Measurements from ENCODE around the gene HCRT. TPM values are rescaled to one million over a fixed set of nuclear protein-coding genes. Genes with fewer than 3 reads are reported as not detected.

The HCRT gene
- total RNA-seq, 3 donors from 2014 or later, result not detected

DNA sequence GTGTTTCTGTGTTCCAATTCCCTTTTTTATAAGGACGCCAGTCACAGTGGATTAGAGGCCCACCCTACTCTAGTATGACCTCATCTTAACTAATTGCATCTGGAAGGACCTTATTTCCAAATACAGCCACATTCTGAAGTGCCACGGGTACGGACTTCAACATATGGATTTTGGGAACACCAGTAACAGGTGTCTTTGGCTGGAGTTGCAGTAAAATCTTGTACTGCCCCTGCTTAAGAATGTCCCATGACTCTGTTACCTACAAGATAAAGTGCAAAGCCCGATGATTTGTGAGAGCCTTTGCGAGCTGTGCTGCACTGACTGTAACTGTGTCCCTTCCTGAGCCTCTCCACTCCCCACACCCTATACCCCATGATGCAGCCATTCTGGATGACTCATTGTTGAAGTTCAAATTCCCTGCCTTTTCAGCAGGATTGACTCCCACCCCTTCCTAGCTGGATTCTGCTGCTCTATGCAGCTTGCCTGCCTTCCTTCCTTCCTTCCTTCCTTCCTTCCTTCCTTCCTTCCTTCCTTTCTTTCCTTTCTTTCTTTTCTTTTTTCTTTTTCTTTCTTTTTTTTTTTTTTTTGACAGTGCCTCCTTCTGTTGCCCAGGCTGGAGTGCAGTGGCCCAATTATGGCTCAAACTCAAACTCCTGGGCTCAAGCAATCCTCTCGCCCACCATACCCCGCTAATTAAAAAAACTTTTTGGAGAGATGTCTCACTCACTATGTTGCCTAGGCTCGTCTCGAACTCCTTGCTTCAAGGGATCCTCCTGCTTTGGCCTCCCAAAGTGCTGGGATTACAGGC, 2.1 kb downstream of the HCRT start:
- TF ChIP-seq, protein P1, sequence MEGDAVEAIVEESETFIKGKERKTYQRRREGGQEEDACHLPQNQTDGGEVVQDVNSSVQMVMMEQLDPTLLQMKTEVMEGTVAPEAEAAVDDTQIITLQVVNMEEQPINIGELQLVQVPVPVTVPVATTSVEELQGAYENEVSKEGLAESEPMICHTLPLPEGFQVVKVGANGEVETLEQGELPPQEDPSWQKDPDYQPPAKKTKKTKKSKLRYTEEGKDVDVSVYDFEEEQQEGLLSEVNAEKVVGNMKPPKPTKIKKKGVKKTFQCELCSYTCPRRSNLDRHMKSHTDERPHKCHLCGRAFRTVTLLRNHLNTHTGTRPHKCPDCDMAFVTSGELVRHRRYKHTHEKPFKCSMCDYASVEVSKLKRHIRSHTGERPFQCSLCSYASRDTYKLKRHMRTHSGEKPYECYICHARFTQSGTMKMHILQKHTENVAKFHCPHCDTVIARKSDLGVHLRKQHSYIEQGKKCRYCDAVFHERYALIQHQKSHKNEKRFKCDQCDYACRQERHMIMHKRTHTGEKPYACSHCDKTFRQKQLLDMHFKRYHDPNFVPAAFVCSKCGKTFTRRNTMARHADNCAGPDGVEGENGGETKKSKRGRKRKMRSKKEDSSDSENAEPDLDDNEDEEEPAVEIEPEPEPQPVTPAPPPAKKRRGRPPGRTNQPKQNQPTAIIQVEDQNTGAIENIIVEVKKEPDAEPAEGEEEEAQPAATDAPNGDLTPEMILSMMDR (IDR thresholded peaks at IDR 0.05), result no peak
- no peak for DNase-seq
- Histone ChIP-seq H3K4me3 (no peak overlapping the region), H3K9me3 (no peaks in the 10 kb centered on the region), H3K4me1 (ENCODE audit: low read depth) (peaks cover 32% of the 10 kb centered on the region), H3K36me3 (ENCODE audit: low read depth) (no peaks in the 10 kb centered on the region)
- intact Hi-C loops (cut with DNase I, micrococcal nuclease), result no loop called here
- ATAC-seq, result peak; percentile 34

DNA sequence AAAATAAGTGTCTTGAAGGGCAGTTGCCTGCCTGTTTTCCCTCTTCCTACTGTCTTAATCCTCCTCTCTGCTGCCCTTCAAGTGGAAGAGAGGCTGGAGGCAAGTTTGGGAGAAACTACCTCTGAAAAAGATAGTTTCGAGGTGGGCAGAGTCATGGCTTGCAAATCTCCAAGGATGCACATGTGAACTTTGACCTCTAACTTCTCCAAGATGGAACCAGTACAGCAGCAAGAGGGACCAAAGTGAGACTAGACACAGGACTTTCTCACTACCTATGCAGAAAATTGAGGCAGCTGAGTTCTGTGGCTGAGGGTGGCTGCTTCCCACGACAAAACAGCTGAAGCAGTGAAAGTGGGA, 3.4 kb downstream of the HCRT start:
- DNase-seq, result no peak
- TF ChIP-seq, protein P1 (IDR thresholded peaks at IDR 0.05), result no peak
- ATAC-seq, result no peak
- H3K36me3 ChIP-seq (ENCODE audit: low read depth), result no peaks in the 10 kb centered on the region
- peaks cover 32% of the 10 kb centered on the region for H3K4me1 ChIP-seq (ENCODE audit: low read depth)
- no peaks in the 10 kb centered on the region for H3K9me3 ChIP-seq
- intact Hi-C loops (cut with DNase I, micrococcal nuclease), result no loop called here
- H3K4me3 ChIP-seq, result no peak overlapping the region

DNA sequence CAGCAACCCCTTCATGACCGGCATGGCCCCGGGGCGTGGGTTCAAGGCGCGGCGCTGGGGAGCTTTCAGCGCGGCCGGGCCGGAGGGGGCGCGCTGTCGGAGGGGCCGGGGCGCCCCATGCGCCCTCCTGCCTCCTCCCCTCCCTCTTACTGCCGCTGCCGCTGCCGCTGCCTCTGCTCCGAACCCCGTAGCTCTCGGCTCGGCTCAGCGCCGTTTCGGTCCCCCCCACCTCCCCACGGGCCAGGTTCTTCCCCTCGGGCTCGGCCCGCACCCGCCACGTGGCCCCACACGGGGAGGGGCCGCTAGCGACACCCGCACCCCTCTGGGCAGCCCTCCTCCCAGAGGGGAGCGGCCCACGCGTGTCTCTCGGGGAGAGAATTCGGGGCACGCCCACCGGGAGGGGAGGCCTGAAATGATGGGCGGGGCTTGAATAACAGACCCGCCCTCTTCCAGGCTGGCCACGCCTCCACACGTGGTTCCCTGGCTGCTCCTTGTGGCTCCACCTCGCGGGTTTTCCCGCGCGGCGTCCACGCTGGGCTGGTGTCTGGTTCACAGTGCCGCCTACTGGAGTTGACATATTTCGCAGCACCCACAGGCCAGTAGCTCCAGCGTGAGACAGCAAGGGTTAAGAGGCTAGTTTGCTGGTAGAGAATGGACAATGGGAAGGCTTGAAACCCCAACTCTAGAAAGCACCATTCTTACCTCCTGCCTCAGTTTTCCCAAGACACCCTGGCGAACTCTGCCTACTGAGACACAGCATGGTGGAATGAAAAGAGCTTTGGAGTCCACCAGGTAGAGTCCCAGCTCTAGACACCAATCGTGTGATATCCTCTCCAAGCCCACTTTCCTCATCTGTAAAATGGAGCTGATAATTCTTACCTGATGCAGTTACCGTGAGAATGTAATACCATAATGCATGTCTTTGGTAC, 4.1 kb downstream of the HCRT start, which contains the start of gene KCNH4:
KCNH4 (minus strand) TSS at position 221 of the 929 bp plus-strand sequence; CDS start at position 24, 197 bp downstream.
- peak; percentile 60 for ATAC-seq
- H3K4me1 ChIP-seq (ENCODE audit: low read depth), result peaks cover 32% of the 10 kb centered on the region
- intact Hi-C loops (cut with DNase I, micrococcal nuclease), result no loop called here
- H3K9me3 ChIP-seq, result no peaks in the 10 kb centered on the region
- no peaks in the 10 kb centered on the region for H3K36me3 ChIP-seq (ENCODE audit: low read depth)
- peak; percentile 79 to 89 (median 82) for DNase-seq
- no peak within 1 kb of the TSS for H3K4me3 ChIP-seq
- TF ChIP-seq, protein P1 (IDR thresholded peaks at IDR 0.05), result peak; percentile 19

DNA sequence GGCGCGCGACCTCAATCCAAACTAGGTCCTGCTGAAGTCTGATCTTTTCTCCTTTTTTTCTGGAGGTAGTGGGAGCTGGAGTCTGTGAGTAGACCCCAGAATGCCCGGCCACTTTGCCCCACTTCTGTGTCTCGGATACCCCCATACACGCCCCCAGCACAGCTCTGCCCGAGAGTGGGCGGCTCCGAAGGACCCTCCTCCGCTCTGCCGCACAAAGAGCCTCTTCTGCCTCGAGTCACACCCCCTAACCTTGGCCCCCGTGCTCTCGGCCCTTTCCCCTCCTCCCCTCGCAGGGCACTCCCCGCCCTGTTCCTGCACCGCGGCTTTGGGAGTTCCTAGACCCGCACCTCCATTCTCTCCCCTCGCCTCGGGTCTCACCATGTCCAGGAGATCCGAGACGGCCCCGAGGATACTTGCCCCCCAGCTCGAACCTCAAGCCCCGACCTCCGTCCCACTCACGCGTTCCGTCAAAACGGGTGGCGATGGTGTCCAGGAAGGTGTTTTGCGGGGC, 4.8 kb downstream of the HCRT start:
- TF ChIP-seq, protein P1 (IDR thresholded peaks at IDR 0.05), result no peak
- intact Hi-C loops (cut with DNase I, micrococcal nuclease), result no loop called here
- DNase-seq (no peak), ATAC-seq (no peak)
- Histone ChIP-seq H3K9me3 (no peaks in the 10 kb centered on the region), H3K36me3 (ENCODE audit: low read depth) (no peaks in the 10 kb centered on the region), H3K4me3 (no peak overlapping the region), H3K4me1 (ENCODE audit: low read depth) (peaks cover 32% of the 10 kb centered on the region)

DNA sequence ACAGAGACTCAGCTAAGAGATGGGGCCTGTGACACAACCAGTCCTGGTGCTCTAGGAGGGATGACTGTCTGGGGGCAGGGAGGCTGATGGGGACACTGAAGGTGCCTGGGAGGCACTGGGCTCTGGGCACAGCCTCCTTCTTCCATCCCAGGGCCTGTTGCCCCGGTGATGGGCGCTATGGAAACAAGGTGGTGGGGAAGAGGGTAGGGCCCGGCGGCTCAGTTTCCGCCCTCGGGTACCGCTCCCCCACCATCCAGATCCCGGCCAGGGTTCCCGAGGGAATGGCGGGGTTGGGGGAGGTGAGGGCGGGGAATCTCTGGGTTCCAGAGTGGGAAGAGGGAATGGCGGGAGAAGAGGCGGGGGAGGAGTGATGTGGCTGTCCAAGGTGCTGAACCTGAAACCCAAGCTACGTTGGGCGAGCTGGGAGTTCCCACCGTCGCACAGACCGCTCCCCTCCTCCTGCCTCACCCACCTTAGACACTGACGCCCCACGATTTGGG, 5.3 kb downstream of the HCRT start:
- H3K9me3 ChIP-seq, result no peaks in the 10 kb centered on the region
- H3K4me1 ChIP-seq (ENCODE audit: low read depth), result peaks cover 31% of the 10 kb centered on the region
- ATAC-seq (no peak), DNase-seq (peak in 2 of 3 donors; percentile 57 to 63)
- intact Hi-C loops (cut with DNase I, micrococcal nuclease), result no loop called here
- no peaks in the 10 kb centered on the region for H3K36me3 ChIP-seq (ENCODE audit: low read depth)
- TF ChIP-seq, protein P1 (IDR thresholded peaks at IDR 0.05), result no peak
- no peak overlapping the region for H3K4me3 ChIP-seq
